ENCODE measurements around the gene NEDD4. TPM values are rescaled to one million over a fixed set of nuclear protein-coding genes. Genes with fewer than 3 reads are reported as not detected.

Gene NEDD4
- total and polyA plus RNA-seq, 2 of the 4 experiments (the other 2 are of a cell fraction) = 27.4 to 80.7 TPM

- H3K9me1 ChIP-seq (ENCODE audit: insufficient read depth, low read length) = no peaks in the 10 kb centered on the region
- H3K23ac ChIP-seq (ENCODE audit: low read depth, low read length) = no peak overlapping the region
- intact Hi-C loops (cut with micrococcal nuclease) (no loop called here), in situ Hi-C loops (cut with MboI; ENCODE audit: low sequenced_read_pairs) (no loop called here), dilution Hi-C loops (cut with HindIII; ENCODE audit: low sequenced_read_pairs, unreplicated experiment) (no loop called here)
- no peak overlapping the region for H2AK5ac ChIP-seq (ENCODE audit: low read depth, low read length)
- no peaks in the 10 kb centered on the region for H3K9me3 ChIP-seq (ENCODE audit: control insufficient read depth, insufficient read depth, low read length)
- no peak overlapping the region for H4K8ac ChIP-seq (ENCODE audit: low read depth in 2 of 2, low read length in 2 of 2)
- H3K18ac ChIP-seq (ENCODE audit: low read depth, low read length) = no peak overlapping the region
- no peak overlapping the region for H2BK20ac ChIP-seq (ENCODE audit: low read depth, low read length)
- no peak overlapping the region for H2BK15ac ChIP-seq (ENCODE audit: low read depth, low read length)
- H3K14ac ChIP-seq (replicated peaks; ENCODE audit: low read depth, low read length) = no peak overlapping the region
- H2AFZ ChIP-seq (replicated peaks; ENCODE audit: low read length, poor library complexity) = no peak overlapping the region
- H2BK120ac ChIP-seq (ENCODE audit: low read depth, low read length) = no peak overlapping the region
- H4K20me1 ChIP-seq (ENCODE audit: insufficient read depth, low read length) = no peaks in the 10 kb centered on the region
- no peak overlapping the region for H3K9ac ChIP-seq (ENCODE audit: low read depth, low read length)
- H3K79me1 ChIP-seq (ENCODE audit: low read depth in 1 of 2, low read length in 2 of 2) = no peaks in the 10 kb centered on the region
- H3K27ac ChIP-seq (ENCODE audit: insufficient read depth, low read length) = no peak overlapping the region
- no peak overlapping the region for H3K4me2 ChIP-seq (ENCODE audit: low read depth, low read length)
- POLR2A ChIA-PET (ENCODE audit: unreplicated experiment) = no interaction called here
- BruUV-seq (replicated peaks) = no TSS peak
- TF ChIP-seq CTCF (conservative IDR thresholded peaks at IDR 0.05; ENCODE audit: low read depth, low read length) = no peak
- no peak for TF ChIP-seq POLR2A (IDR thresholded peaks at IDR 0.05; ENCODE audit: low read depth, low read length)
- no peak for TF ChIP-seq NFE2L2 (IDR thresholded peaks at IDR 0.05; ENCODE audit: low read depth, low read length)
- no peak overlapping the region for H3K56ac ChIP-seq (ENCODE audit: extremely low read depth, insufficient read depth, low read length)
- DNase-seq (no peak), ATAC-seq (ENCODE audit: low read depth) (no peak)
- H3K27me3 ChIP-seq (ENCODE audit: control insufficient read depth, insufficient read depth, low read length) = no peaks in the 10 kb centered on the region
- H3K36me3 ChIP-seq (ENCODE audit: control insufficient read depth, insufficient read depth, low read length) = no peaks in the 10 kb centered on the region
- H2BK5ac ChIP-seq (ENCODE audit: low read depth, low read length, poor library complexity, severe bottlenecking) = no peak overlapping the region
- CTCF ChIA-PET = no interaction called here
- H3K4ac ChIP-seq (ENCODE audit: low read depth, low read length) = no peak overlapping the region
- H3K4me1 ChIP-seq (ENCODE audit: control insufficient read depth, insufficient read depth, low read length) = no peaks in the 10 kb centered on the region
- WGBS, 2 experiments (ENCODE audit: extremely low coverage in 2 of 2, insufficient read length in 1 of 2) = no CpG with 5 or more reads among the region's 4 CpGs
- H4K5ac ChIP-seq (ENCODE audit: low read depth, low read length) = no peak overlapping the region
- no peak overlapping the region for H3K4me3 ChIP-seq (ENCODE audit: insufficient read depth, low read depth, low read length)
- H2AK9ac ChIP-seq (replicated peaks; ENCODE audit: low read depth, low read length, poor library complexity) = no peak overlapping the region
- no peak overlapping the region for H4K91ac ChIP-seq (ENCODE audit: insufficient read depth, low read depth, low read length)
These were observed 38.0 kb upstream of the NEDD4 start for GRCh38 chr15:56031402-56031801.

All from IMR-90 (cell line).